Measurements from ENCODE around the gene SYAP1.
"Not testable (repeated sequence)": the region's sequence is repeated elsewhere in the genome, so short reads cannot be mapped to it uniquely, and the experiment has no call there.

SYAP1 gene

DNA sequence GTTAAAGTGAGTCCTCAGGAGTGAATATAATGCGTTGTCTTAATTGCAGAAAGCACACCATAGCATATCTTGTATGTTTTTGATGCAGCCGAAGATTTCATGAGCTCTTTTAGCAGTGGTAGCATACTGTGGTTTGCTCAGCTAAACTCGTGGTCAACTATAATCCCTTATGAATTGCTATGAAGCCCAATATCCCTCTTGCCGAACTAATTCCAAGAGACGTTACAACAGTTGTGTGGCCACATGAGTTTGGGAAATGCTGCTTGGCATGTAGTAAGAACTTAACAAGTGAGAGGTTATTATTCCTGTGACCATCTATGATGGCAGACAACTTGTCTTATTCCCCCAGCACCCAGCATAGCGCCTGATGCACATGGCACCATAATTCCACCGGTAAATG is 30.7 kb downstream of the SYAP1 start:
- TF ChIP-seq, protein P1, sequence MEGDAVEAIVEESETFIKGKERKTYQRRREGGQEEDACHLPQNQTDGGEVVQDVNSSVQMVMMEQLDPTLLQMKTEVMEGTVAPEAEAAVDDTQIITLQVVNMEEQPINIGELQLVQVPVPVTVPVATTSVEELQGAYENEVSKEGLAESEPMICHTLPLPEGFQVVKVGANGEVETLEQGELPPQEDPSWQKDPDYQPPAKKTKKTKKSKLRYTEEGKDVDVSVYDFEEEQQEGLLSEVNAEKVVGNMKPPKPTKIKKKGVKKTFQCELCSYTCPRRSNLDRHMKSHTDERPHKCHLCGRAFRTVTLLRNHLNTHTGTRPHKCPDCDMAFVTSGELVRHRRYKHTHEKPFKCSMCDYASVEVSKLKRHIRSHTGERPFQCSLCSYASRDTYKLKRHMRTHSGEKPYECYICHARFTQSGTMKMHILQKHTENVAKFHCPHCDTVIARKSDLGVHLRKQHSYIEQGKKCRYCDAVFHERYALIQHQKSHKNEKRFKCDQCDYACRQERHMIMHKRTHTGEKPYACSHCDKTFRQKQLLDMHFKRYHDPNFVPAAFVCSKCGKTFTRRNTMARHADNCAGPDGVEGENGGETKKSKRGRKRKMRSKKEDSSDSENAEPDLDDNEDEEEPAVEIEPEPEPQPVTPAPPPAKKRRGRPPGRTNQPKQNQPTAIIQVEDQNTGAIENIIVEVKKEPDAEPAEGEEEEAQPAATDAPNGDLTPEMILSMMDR (conservative IDR thresholded peaks at IDR 0.05; ENCODE audit: low read depth), result no peak
- no peak overlapping the region for H3K27ac ChIP-seq
- ChIA-PET CTCF (no interaction called here), POLR2A (ENCODE audit: low non-redundant PET) (no interaction called here)
- no peak for DNase-seq (ENCODE audit: low spot score)

DNA sequence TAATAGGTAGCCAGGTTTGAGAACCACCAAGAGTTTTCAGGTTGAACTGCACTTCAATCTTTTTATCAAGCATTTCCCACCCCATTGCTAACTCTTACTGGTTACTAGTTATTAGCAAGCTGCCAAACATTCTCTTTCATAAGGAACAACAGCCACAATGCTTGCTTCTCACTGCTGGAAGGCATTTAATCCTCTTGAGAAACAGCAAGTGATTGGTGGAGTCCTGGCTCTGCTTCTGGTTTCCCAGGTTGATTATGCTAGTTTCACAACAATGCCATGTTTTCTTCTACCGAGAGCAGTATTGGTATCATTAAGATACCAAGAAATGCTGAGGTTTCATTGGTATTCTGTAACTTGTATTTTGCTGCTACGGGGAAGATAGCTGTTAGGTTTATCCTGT is 34.6 kb downstream of the SYAP1 start:
- ChIA-PET POLR2A (ENCODE audit: low non-redundant PET) (no interaction called here), CTCF (no interaction called here)
- no peak overlapping the region for H3K27ac ChIP-seq
- no peak for DNase-seq (ENCODE audit: low spot score)
- TF ChIP-seq, protein P1 (conservative IDR thresholded peaks at IDR 0.05; ENCODE audit: low read depth), result no peak

DNA sequence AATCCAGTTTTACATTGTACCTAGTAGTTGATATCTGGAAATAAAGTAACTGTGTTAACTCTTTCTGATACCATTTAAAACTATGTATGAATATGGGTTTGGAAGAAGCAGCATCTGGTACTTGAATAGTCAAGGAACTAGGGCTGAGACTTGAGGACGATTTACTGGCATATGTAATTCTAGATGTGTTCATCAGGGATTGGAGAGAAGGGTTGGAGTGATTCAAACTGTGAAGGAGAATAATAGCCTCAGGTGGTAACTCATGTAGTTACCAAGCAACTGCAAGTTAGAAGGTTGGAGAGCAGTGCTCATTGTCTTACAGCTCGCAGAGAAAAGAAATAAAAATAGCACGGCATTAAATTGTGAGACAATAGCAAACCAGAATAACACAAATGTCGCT is 37.3 kb downstream of the SYAP1 start:
- POLR2A ChIA-PET (ENCODE audit: low non-redundant PET), result no interaction called here
- TF ChIP-seq, protein P1 (conservative IDR thresholded peaks at IDR 0.05; ENCODE audit: low read depth), result no peak
- DNase-seq (ENCODE audit: low spot score), result no peak
- CTCF ChIA-PET, result no interaction called here
- H3K27ac ChIP-seq, result no peak overlapping the region

DNA sequence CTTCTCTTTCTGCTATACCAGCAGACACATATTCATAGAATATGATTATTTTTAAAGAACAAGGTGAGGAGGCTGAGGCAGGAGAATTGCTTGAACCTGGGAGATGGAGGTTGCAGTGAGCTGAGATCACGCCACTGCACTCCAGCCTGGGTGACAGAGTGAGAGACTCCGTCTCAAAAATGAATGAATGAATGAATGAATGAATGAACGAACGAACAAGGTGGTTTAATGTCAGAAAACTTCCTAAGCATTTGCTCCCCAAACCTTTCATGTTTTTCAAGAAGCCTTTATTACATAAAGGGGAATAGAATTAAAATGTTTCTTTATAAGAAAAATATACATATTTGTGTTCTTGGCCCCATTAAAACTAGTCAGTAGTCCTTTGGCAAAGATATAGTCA is 42.1 kb downstream of the SYAP1 start:
- DNase-seq (ENCODE audit: low spot score); POLR2A ChIA-PET (ENCODE audit: low non-redundant PET); H3K27ac ChIP-seq; CTCF ChIA-PET: not testable (repeated sequence)

DNA sequence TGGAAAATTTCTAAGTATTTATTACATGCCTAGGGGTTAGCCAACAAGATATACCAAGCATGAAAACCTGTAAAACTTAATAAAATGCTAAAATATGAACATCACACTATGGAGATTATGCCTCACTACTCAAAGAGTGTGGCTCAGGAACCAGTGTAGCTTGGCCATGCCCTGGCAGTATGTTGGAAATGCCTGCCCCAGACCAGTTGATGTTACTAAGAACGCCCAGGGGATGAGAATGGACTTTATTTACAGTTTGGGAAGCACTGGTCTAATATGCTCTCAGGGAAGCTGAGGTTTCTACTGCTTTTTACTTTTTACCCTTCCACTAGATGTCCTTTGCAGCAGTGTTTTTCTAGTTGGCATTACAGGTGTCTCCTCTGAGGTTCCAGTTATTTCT is 43.2 kb downstream of the SYAP1 start:
- no peak for DNase-seq (ENCODE audit: low spot score)
- TF ChIP-seq, protein P1 (conservative IDR thresholded peaks at IDR 0.05; ENCODE audit: low read depth), result no peak
- ChIA-PET POLR2A (ENCODE audit: low non-redundant PET) (no interaction called here), CTCF (no interaction called here)
- no peak overlapping the region for H3K27ac ChIP-seq

DNA sequence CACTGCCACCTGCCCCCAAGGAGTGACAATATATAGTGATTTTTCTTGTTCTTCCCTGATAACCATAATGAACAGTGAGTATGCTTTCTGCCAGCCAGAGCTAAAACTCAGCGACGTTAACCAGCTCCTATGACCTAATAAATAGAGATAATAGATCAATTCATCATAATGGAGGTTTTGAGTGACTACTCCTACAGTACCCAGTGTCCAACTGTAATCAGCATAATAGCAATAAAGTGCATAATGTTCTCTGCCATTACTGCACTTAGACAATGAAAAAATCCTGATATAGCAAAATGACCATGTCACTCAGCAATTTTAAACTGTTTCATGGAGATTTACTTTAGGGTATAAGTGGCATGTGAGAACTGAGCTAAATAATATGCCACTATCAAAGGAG is 46.2 kb downstream of the SYAP1 start:
- CTCF ChIA-PET, result no interaction called here
- H3K27ac ChIP-seq, result no peak overlapping the region
- no peak for DNase-seq (ENCODE audit: low spot score)
- POLR2A ChIA-PET (ENCODE audit: low non-redundant PET), result no interaction called here
- TF ChIP-seq, protein P1 (conservative IDR thresholded peaks at IDR 0.05; ENCODE audit: low read depth), result no peak

DNA sequence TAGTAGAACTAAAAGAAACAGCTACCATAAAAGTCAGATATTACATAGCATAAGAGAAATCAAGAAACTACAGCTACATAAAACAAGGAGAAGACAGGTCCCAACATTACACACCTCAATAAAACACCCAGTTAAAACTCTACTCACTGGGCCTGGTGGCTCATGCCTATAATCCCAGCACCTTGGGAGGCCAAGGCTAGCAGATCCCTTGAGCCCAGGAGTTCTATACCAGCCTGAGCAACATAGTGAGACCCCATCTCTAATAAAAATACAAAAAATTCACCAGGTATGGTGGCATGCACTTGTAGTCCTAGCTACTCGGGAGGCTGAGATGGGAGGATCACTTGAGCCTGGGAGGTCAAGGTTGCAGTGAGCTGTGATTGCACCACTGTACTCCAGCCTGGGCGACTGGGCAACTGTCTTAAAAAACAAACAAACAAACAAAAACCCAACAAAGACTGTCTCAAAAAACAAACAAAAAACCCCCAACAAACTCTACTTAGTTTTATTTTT is 51.6 kb downstream of the SYAP1 start:
- no peak overlapping the region; the same call in 1 of the 2 replicates for H3K27ac ChIP-seq
- ChIA-PET CTCF (interaction anchor here (0.8 kb wide), 1 partner anchor 20 kb away, joined by 5 read pairs; no protein-coding TSS in a partner anchor), POLR2A (ENCODE audit: low non-redundant PET) (no interaction called here)
- DNase-seq (ENCODE audit: low spot score), result no peak
- TF ChIP-seq, protein P1 (conservative IDR thresholded peaks at IDR 0.05; ENCODE audit: low read depth), result no peak

Data from RWPE1 (cell line).